ENCODE results near the gene METTL17. TPM values are rescaled to one million over a fixed set of nuclear protein-coding genes. Genes with fewer than 3 reads are reported as not detected.
"Not testable (repeated sequence)": the region's sequence is repeated elsewhere in the genome, so short reads cannot be mapped to it uniquely, and the experiment has no call there.

The METTL17 gene, protein sequence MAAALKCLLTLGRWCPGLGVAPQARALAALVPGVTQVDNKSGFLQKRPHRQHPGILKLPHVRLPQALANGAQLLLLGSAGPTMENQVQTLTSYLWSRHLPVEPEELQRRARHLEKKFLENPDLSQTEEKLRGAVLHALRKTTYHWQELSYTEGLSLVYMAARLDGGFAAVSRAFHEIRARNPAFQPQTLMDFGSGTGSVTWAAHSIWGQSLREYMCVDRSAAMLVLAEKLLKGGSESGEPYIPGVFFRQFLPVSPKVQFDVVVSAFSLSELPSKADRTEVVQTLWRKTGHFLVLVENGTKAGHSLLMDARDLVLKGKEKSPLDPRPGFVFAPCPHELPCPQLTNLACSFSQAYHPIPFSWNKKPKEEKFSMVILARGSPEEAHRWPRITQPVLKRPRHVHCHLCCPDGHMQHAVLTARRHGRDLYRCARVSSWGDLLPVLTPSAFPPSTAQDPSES
- 38.8 TPM for total RNA-seq

DNA sequence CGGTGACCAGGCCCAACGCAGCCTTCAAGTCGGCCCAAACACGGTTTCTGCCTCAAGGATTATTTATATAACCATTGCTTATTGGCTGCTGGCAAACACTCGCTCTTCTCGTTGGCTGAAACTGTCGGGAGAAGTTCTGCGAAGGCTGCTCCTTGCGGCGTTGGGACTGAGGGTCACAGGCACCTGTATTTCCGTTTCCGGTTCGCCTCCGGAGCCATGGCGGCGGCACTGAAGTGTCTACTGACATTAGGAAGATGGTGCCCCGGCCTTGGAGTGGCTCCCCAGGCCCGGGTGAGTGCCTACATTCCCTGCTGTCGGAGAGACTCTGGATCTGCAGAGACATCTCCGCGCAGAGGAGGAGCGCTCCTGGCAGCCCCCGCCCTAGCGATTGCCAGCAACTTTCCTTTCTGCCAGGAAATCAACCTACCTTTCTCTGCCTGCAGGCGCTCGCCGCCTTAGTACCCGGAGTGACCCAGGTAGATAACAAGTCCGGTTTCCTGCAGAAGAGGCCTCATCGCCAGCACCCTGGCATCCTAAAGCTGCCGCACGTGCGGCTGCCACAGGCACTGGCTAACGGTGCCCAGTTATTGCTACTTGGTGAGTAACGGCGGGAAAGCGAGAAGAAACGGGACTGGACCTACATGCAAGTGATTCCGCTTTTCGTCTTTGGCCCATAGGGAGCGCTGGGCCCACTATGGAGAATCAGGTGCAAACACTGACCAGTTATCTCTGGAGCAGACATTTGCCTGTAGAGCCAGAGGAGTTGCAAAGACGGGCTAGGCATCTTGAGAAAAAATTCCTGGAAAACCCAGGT, at the start of gene METTL17:
TSS of gene METTL17 (plus strand) at position 194 of the 814 bp plus-strand sequence. CDS start at position 217, 23 bp downstream.
- DNase-seq (ENCODE audit: low spot score in 2 of 2), result peak; percentile 65 to 97
- TF ChIP-seq, protein P1, sequence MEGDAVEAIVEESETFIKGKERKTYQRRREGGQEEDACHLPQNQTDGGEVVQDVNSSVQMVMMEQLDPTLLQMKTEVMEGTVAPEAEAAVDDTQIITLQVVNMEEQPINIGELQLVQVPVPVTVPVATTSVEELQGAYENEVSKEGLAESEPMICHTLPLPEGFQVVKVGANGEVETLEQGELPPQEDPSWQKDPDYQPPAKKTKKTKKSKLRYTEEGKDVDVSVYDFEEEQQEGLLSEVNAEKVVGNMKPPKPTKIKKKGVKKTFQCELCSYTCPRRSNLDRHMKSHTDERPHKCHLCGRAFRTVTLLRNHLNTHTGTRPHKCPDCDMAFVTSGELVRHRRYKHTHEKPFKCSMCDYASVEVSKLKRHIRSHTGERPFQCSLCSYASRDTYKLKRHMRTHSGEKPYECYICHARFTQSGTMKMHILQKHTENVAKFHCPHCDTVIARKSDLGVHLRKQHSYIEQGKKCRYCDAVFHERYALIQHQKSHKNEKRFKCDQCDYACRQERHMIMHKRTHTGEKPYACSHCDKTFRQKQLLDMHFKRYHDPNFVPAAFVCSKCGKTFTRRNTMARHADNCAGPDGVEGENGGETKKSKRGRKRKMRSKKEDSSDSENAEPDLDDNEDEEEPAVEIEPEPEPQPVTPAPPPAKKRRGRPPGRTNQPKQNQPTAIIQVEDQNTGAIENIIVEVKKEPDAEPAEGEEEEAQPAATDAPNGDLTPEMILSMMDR (IDR thresholded peaks at IDR 0.05), result no peak
- Histone ChIP-seq H3K4me1 (peaks cover 27 to 38% of the 10 kb centered on the region in 2 donors), H3K27me3 (no peaks in the 10 kb centered on the region), H3K4me3 (peak within 1 kb of the TSS; percentile 88 to 97), H3K27ac (peak within 1 kb of the TSS; percentile 88 to 94), H3K9me3 (no peaks in the 10 kb centered on the region), H3K36me3 (peaks cover 30 to 36% of the 10 kb centered on the region in 2 donors)
- intact Hi-C loops (cut with DNase I), result loop anchor here (1.0 to 10.0 kb wide), 7 partner anchors 35 to 658 kb away; partner anchors contain the start of genes CCNB1IP1, HNRNPC, NDRG2 and SUPT16H

DNA sequence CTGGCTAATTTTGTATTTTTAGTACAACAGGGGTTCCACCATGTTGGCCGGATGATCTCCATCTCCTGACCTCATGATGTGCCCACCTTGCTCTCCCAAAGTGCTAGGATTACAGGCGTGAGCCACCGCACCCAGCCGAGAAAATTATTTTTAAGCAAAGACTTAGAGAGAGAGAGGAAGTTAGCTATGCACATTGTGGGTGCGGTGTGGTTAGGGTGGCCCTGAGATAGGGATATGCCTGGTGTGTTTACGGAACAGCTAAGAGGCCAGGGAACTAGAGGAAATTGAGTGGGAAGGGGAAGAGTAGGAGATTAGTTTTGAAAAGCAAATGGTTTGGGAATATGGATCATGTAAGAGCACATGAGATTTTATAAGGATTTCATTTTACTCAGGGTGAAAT, 44.6 kb upstream of the METTL17 start:
- H3K4me3 ChIP-seq; intact Hi-C loops (cut with DNase I); H3K4me1 ChIP-seq; H3K9me3 ChIP-seq; DNase-seq (ENCODE audit: low spot score in 2 of 2); H3K36me3 ChIP-seq; H3K27me3 ChIP-seq; H3K27ac ChIP-seq: not testable (repeated sequence)

DNA sequence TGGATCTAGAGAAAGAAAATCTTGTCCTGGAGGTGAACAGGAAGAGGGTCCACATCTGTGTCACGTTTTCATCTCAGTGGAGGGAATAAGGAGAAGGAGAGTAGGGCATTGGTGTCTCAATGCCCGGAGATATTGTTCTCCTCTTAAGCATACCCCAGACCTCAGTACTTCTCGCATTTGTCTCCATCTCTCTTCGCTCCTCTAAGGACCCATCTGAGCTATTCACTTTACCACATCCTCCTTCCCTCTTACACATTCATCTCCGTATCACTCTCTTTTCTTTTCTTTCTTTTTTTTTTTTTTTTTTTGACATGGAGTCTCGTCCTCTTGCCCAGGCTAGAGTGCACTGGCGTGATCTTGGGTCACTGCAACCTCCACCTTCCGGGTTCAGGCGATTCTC, 43.1 kb upstream of the METTL17 start:
- H3K27ac ChIP-seq; H3K36me3 ChIP-seq; H3K4me1 ChIP-seq; H3K27me3 ChIP-seq; H3K4me3 ChIP-seq; H3K9me3 ChIP-seq; intact Hi-C loops (cut with DNase I); DNase-seq (ENCODE audit: low spot score in 2 of 2): not testable (repeated sequence)

DNA sequence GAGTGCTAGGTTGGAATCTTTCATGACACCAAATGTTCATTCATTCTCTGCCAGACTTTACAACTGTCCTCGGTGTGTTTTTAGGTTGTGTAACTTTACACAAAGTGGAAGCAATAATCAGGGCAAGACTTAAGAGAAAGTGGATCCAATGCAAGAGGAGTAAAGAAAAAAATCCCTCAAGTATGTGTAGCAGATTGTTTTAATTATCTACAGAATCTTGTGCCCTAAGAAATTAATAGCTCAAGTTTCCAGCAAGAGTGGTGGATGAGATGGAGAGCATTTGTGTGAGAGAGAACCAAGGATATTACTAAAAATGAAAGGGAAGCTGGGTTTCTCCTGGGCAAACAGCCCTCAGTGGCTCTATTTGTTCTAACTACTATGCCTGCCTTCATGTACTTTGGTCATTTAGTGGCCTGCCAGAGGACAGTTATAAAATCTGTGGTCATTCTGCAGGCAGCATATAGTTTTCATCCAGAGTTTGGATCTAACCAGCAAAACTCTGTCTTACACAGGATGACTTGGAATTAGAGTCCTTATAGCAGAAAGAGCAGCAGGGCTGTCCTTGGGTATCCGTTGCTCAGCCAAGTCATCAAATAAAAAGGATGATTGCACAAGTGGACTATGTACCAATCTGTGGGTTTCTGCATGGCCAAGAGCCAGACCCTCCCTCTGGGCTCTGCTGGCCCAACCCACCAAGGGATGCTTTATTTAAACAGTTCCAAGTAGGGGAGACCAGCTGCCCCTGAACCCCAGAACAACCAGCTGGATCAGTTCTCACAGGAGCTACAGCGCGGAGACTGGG, 34.8 kb upstream of the METTL17 start, which contains the start of gene RNASE2:
TSS of gene RNASE2 (plus strand) at position 752 of the 802 bp plus-strand sequence. CDS start 285 bp downstream, outside the sequence.
- H3K27ac ChIP-seq; intact Hi-C loops (cut with DNase I); DNase-seq (ENCODE audit: low spot score in 2 of 2); H3K27me3 ChIP-seq; H3K36me3 ChIP-seq; H3K4me3 ChIP-seq; H3K4me1 ChIP-seq; H3K9me3 ChIP-seq: not testable (repeated sequence)

DNA sequence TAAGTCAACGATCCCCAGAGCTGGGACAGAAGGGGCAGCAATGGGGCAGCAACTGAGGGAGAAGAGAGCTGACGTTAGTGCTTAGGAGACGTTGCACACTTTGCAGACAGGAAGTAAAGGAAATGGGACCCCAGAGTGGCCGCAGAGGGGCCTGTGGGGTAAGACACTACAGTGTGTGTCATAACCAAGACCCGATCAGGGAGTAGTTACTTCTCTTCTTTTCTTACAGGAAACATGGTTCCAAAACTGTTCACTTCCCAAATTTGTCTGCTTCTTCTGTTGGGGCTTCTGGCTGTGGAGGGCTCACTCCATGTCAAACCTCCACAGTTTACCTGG, 34.3 kb upstream of the METTL17 start:
- H3K27ac ChIP-seq; H3K36me3 ChIP-seq; H3K9me3 ChIP-seq; intact Hi-C loops (cut with DNase I); H3K27me3 ChIP-seq; H3K4me3 ChIP-seq; DNase-seq (ENCODE audit: low spot score in 2 of 2); H3K4me1 ChIP-seq: not testable (repeated sequence)

DNA sequence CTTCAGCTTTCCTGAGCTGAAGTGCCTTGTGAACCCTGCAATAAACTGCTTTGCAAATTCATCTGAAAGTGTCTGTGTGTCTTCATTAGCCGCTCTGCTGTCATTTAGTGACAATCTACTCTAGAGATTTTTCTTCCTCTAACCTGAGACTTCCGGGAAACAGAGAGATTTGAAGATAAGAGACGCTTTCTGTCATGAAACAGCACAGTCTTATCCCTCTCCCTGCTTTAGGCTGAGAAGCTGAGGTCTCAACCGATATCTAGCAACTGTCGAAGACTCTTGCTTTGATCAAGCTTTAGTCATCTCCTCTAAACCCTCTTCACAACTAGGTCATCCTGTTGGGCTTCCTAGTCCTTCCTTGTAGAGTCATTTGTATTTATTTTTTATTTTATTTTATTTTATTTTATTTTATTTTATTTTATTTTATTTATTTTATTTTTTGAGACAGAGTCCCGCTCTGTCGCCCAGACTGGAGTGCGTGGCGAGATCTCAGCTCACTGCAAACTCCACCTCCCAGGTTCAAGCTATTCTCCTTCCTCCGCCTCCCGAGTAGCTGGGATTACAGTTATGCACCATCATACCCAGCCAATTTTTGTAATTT, 33.3 kb upstream of the METTL17 start:
- TF ChIP-seq, protein P1 (IDR thresholded peaks at IDR 0.05), result no peak
- DNase-seq (ENCODE audit: low spot score in 2 of 2), result no peak
- Histone ChIP-seq H3K4me1 (no peaks in the 10 kb centered on the region), H3K9me3 (no peaks in the 10 kb centered on the region), H3K4me3 (no peak overlapping the region), H3K36me3 (no peaks in the 10 kb centered on the region), H3K27me3 (no peaks in the 10 kb centered on the region), H3K27ac (no peak overlapping the region)
- intact Hi-C loops (cut with DNase I), result no loop called here

DNA sequence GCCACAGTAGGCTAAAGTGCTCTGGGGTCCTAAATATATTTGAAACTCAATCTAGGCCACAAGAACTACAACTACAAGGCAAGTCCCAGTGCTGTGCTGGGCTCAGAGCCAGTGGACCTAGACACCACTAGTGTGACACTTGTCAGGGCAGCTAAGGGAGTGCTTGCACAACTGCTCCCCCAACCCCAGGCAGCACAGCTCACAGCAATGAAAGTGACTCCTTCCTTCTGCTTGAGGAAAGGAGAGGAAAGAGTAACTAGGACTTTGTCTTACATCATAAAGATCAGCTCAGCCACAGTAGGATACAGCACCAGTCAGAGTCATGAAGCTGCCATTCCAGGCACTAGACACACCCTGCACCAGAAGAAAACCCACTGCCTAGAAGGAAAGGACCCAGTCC, 30.8 kb upstream of the METTL17 start:
- H3K27ac ChIP-seq; DNase-seq (ENCODE audit: low spot score in 2 of 2); H3K4me1 ChIP-seq; H3K9me3 ChIP-seq; intact Hi-C loops (cut with DNase I); H3K27me3 ChIP-seq; H3K4me3 ChIP-seq; H3K36me3 ChIP-seq: not testable (repeated sequence)
